Measurements from ENCODE around the gene MLLT3.

The MLLT3 gene

DNA sequence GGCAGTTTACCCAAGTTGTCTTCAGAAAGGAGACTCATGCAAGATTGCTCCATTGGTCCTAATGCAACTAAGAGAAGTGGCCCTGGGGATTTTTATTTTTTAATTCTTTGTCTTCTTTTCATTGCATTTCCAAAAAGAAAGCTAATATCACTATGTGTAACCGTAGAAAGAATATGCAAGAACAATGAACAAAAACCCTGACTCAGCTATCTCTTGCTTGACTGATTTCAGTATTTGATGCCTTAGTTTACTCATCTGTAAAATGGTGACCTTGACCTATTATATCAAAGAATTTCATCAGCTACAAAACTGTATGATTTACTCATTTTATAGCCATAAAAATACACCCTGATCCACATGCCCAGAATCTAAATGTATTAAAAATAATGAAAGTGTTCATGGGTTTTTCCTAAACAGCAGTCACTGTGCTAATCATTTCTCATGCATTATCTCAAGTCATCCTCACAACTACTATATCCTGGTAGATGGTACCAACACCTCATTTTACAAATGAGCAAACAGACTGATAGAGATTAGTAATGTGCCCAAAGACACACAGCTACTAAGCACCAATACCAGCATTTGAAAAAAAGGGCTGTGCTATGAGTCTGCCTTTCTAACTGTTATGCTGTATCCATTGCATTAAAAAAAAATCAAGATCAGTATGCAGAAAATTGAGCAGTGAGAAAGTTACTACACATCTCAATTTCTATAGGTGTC lies 185.7 kb downstream of the MLLT3 start:
- in situ Hi-C loops (cut with HindIII; ENCODE audit: low sequenced_read_pairs) = no loop called here

DNA sequence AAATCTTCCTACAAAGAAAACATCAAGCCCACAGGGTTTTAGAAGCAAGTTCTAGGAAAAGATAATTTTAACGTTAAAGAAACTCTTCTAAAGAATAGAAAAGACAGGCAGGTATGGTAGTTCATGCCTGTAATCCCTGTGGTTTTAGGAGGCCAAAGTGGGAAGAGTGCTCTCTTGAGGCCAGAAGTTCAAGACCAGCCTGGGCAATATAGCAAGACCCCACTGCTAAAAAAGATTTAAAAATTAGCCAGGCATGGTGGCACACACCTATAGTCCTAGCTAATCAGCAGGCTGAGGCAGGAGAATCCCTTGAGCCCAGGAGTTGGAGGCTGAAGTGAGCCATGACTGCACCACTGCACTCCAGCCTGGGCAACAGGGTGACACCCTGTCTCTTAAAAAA lies 193.3 kb downstream of the MLLT3 start:
- in situ Hi-C loops (cut with HindIII; ENCODE audit: low sequenced_read_pairs) = no loop called here

GRCh38 chr9:20427359-20427758 lies 194.9 kb downstream of the MLLT3 start:
- in situ Hi-C loops (cut with HindIII; ENCODE audit: low sequenced_read_pairs) = no loop called here

GRCh38 chr9:20426019-20426418 lies 196.3 kb downstream of the MLLT3 start:
- in situ Hi-C loops (cut with HindIII; ENCODE audit: low sequenced_read_pairs) = no loop called here

- in situ Hi-C loops (cut with HindIII; ENCODE audit: low sequenced_read_pairs) = no loop called here
These were observed 202.8 kb downstream of the MLLT3 start for GRCh38 chr9:20419533-20419932.

DNA sequence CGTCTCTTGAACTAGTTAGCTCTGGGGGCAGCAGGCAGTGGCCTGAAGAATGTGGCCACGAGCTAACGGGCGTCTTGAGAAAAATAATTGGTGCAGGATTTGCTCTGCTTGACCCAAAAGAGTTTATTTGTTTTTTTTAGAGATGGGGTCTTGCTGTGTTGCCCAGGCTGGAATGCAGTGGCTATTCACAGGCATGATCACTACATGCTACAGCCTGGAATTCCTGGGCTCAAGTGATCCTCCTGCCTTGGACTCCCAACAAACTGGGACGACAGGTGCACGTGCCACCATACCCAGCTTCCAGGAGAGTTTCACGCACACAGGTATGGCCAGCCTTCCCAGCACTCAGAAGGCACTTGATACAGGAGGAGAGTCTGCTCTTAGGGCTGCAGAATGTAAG lies 203.8 kb downstream of the MLLT3 start:
- in situ Hi-C loops (cut with HindIII; ENCODE audit: low sequenced_read_pairs) = no loop called here

GRCh38 chr9:20417373-20418080 lies 204.8 kb downstream of the MLLT3 start:
- in situ Hi-C loops (cut with HindIII; ENCODE audit: low sequenced_read_pairs) = no loop called here

GRCh38 chr9:20414150-20414549 lies 208.1 kb downstream of the MLLT3 start:
- in situ Hi-C loops (cut with HindIII; ENCODE audit: low sequenced_read_pairs) = no loop called here

DNA sequence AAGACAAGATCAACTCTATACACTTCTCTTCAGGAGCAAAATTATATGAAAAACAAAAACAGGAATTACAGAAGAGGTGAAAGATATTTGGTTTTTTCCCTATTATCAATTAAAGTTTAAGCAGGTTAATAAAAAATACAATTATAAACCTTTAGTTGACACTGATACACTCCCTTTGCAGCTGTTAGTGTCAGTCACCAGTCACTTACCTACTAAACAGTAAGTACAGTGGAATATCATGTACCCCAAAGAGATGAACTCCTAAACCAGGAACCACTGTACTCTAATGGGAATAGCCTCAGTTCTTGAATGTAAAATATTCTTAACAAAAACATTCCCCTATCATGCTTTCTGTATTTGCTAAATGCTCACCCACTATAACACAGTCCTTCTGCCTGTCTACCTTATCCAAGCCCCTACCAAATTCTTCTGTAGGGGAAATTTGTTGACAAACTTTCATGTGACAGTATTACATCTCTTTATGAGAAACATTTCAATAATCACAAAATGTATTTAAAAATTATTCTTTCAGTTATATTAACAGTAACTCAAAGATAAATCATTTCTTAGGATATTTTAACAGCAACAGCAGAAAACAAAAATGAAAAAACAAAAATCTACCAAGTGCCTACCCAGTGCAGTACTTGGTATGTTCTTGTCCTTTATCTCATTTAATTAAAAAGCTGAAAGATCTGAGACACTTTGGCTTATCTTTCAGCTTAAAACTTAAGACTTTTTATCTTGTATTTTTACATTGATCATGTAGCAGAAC lies 212.8 kb downstream of the MLLT3 start:
- in situ Hi-C loops (cut with HindIII; ENCODE audit: low sequenced_read_pairs) = no loop called here

DNA sequence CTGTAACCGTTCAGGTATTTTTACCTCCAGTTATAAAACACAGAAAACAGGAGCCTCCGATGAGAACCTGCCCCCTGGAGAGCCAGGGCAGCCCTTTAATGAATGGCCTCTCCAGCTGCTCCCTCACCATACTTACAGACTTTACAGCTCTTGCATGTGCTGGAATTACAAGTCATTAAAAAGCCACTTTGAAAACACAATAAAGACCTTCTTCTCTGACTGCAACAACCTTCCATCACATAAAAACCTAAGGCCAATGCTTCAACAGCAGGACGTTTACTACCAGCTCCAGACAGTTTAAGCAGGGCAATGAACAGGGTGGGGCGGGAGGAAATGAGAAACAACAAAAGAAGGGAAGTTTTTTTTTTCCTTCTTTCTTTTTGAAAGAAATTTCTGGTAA lies 213.8 kb downstream of the MLLT3 start:
- in situ Hi-C loops (cut with HindIII; ENCODE audit: low sequenced_read_pairs) = no loop called here

DNA sequence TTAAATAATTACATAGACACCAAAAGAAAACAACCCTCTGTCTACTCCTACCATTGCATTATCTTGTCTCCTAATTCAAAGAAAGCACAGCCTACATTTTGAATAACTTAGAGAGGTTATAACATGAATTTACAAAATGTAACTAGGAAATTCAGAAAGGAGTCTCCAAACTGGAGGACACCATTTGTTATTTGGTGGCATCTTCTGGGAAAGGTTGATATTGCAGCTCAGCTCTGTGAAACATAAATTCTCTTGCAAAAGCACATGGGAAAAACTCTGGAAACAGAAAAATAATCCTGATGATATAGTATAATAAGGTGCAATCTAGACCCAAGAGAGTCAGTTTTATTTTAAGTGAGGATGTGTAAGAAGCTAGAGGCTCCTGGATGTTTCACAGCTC lies 215.3 kb downstream of the MLLT3 start:
- in situ Hi-C loops (cut with HindIII; ENCODE audit: low sequenced_read_pairs) = no loop called here

- in situ Hi-C loops (cut with HindIII; ENCODE audit: low sequenced_read_pairs) = no loop called here
These were observed 216.0 kb downstream of the MLLT3 start for GRCh38 chr9:20406344-20406743.

- in situ Hi-C loops (cut with HindIII; ENCODE audit: low sequenced_read_pairs) = no loop called here
These were observed 216.7 kb downstream of the MLLT3 start for GRCh38 chr9:20405616-20406015.

DNA sequence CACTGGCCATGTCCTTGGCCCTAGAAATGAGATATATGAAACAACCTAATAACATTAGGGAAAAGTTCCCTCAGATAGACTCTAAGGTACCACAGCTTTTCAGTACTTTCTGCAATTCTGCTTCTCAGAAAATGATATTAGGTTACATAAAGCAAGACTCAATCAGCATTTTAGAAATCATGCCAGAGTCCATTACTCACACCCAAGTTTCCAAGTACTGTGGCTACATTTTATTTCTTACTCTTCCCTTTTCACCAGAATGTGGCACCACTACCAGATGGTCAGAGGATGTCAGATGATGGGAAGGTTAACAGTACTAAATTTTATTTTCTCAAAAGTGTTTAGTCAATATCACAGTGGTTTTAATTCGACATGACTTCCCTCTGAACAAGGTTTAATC lies 217.2 kb downstream of the MLLT3 start:
- in situ Hi-C loops (cut with HindIII; ENCODE audit: low sequenced_read_pairs) = no loop called here

- in situ Hi-C loops (cut with HindIII; ENCODE audit: low sequenced_read_pairs) = no loop called here
These were observed 218.0 kb downstream of the MLLT3 start for GRCh38 chr9:20404192-20404813.

GRCh38 chr9:20403346-20403745 lies 219.0 kb downstream of the MLLT3 start:
- in situ Hi-C loops (cut with HindIII; ENCODE audit: low sequenced_read_pairs) = no loop called here

- in situ Hi-C loops (cut with HindIII; ENCODE audit: low sequenced_read_pairs) = no loop called here
These were observed 219.9 kb downstream of the MLLT3 start for GRCh38 chr9:20402273-20402875.

DNA sequence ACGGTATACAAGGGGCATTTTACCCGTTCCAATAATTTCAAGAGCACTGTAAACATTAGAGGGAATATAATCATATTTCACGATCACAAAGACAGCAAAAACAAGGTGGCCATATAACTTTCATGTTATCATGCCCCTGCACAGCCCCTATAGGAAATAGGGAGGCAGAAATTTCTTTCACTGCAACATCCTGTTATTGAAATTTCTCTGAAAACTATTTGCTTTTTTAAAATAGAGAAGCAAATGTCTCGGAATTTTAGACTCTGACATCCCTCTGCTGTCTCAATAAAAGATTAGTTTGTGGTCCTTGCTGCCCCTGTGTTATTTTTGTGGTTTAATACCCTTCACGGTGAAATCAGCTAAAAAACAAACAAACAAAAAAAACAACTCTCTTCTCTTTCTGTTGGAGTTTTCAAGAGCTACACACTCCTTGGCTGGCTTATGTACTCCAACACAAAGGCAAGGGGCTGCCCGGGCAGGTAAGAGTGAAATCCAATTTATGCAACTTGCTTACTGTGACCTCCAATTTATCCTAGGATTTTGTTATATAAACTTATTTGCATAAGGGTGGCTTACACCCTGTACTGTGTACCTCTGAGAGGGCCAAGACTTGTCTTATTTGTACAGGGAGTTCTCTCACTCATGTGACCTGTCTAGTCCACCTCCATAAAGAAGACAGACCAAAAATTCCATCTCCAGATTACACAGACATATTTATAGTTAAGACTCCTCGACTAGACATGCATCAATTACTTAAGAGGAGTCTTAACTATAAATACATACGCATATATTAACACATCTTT lies 223.6 kb downstream of the MLLT3 start:
- in situ Hi-C loops (cut with HindIII; ENCODE audit: low sequenced_read_pairs) = loop anchor here (10.0 kb wide), 1 partner anchor 76 kb away; no protein-coding TSS in a partner anchor

GRCh38 chr9:20397348-20397747 lies 225.0 kb downstream of the MLLT3 start:
- in situ Hi-C loops (cut with HindIII; ENCODE audit: low sequenced_read_pairs) = loop anchor here (10.0 kb wide), 1 partner anchor 77 kb away; no protein-coding TSS in a partner anchor

- in situ Hi-C loops (cut with HindIII; ENCODE audit: low sequenced_read_pairs) = loop anchor here (10.0 kb wide), 1 partner anchor 78 kb away; no protein-coding TSS in a partner anchor
These were observed 225.8 kb downstream of the MLLT3 start for GRCh38 chr9:20396509-20396908.
